Right cardiac atrium (tissue), 5 donors: ENCODE measurements around the gene C10orf71. TPM values are rescaled to one million over a fixed set of nuclear protein-coding genes. Genes with fewer than 3 reads are reported as not detected.

Experiments
- ATAC-seq, 2 donors: fragments of 200-7000 bp; cut with Tn5 transposase; one replicate each; pipeline versions ENCODE4 v1.8.0 to v1.9.1; 2020; ENCODE audit warnings: moderate library complexity in 2 of 2, mild to moderate bottlenecking in 1 of 2
- DNase-seq, 3 donors: peaks; one replicate each; pipeline ENCODE4 v3.0.0-alpha.2; 2020
- H3K27ac ChIP-seq: one replicate; pipeline ENCODE4 v1.5.1; 2013; ENCODE audit warnings: mild to moderate bottlenecking, low read length, control low read depth, moderate library complexity
- H3K27me3 ChIP-seq: one replicate; pipeline ENCODE4 v1.6.1; 2013; ENCODE audit not compliant: control insufficient read depth, insufficient read depth
- H3K4me1 ChIP-seq: one replicate; pipeline ENCODE4 v1.6.1; 2013; ENCODE audit warnings: low read length; ENCODE audit not compliant: control insufficient read depth, insufficient read depth
- H3K4me3 ChIP-seq: one replicate; pipeline ENCODE4 v1.5.1; 2013; ENCODE audit warnings: low read length, control low read depth
- H3K9me3 ChIP-seq: one replicate; pipeline ENCODE4 v1.6.1; 2013; ENCODE audit warnings: low read length; ENCODE audit not compliant: control insufficient read depth
- WGBS: extraction: QIAGEN DNeasy Blood & Tissue Kit; methylation state at CpG from one replicate; pipeline ENCODE4 v1.1.7; 2013; 5-methylcytosine and 5-hydroxymethylcytosine counted together
- intact Hi-C, 4 donors: fragments of 100-400 bp; cut with DNase I; formaldehyde crosslinking; loops; one replicate each; pipeline versions ENCODE4 v1.11.0 to v1.14.0; 2022 to 2023
- polyA plus RNA-seq: library from polyadenylated mRNA; stranded (reverse); fragments of 200-250 nt; gene quantifications from one replicate; pipeline ENCODE4 v1.2.3, GENCODE V29; 2013
- total RNA-seq, 4 donors: library from RNA; stranded (reverse); fragmentation: NEBNext Ultra II Directional; extraction: Animal tissue kit (Norgen Biotek cat#: 25700); gene quantifications; one replicate each; pipeline ENCODE4 v1.2.1, GENCODE V29; 2021
- donor health status: healthy with polysubstance abuse.
- donor health status: DM: no; HTN: yes; CAD: no.
- donor health status: DM: no; HTN: no; CAD: no.
- donor health status: DM: no; HTN: yes; CAD: no; lungs with severe emphysema.
- donor health status: DM: yes; HTN: yes; CAD: no.

The C10orf71 gene
- total and polyA plus RNA-seq, 5 donors = 27.8 to 98.9 (median 72.2) TPM

DNA sequence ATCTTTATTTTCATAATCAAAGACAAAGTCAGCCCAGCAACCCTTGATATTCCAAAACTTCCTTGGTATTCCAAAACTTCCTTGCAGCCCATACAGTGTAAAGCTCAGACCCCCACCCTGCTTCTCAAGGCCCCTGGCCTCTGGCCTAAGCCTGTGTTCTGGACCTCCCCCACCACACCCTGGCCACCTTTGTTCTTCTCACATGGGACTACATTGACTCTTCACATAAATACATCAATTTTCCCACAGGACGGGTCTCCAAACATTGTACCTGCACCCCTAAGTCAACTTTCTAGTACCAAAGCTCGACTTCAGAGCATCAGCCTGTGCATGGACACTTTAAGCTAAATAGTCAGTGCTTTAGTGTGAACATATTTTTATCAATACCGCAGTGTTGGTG lies 56.3 kb downstream of the C10orf71 start:
- intact Hi-C loops = no loop called here
- Histone ChIP-seq H3K9me3 (no peaks in the 10 kb centered on the region), H3K4me1 (peaks cover 3% of the 10 kb centered on the region), H3K27me3 (no peaks in the 10 kb centered on the region), H3K4me3 (no peak overlapping the region), H3K27ac (no peak overlapping the region)
- ATAC-seq (no peak), DNase-seq (no peak)
- WGBS = 83% methylated on average over 3 of the region's 3 CpGs

DNA sequence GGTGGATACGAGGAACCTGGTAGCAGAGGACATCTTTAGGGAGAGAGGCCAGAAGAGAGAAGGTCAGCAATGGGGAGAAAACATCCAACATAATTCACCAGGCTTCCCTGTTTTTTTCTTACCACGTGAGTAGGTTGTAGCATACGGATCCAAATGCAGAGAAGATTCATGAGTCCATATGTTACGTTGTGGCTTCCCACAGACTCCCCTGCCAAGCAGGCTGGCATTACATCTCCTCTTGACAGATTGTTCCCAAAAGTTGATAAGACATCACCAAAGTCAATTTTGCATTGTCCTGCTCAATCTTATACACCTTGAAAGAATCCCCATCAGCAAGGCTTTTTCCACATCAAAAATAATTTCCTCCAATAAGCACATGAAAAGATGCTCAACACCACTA lies 57.2 kb downstream of the C10orf71 start:
- WGBS = 90% methylated on average over 4 of the region's 4 CpGs
- Histone ChIP-seq H3K4me1 (peaks cover 6% of the 10 kb centered on the region), H3K27me3 (no peaks in the 10 kb centered on the region), H3K9me3 (no peaks in the 10 kb centered on the region), H3K27ac (no peak overlapping the region), H3K4me3 (no peak overlapping the region)
- ATAC-seq (no peak), DNase-seq (no peak)
- intact Hi-C loops = no loop called here

DNA sequence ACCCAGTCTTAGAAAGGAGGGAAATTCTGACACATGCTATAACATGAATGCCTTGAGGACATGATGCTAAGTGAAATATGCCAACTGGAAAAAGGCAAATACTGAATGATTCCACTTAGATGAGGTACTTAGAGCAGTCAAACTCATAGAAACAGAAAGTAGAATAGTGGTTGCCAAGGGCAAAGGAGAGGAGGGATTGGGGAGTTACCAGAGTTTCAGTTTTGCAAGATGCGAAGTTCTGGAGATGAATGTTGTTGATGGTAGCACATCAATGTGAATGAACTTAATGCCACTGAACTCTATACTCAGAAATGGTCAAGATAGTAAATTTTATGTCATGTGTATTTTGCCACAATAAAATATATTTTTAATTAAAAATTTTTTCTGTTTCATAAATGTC lies 58.0 kb downstream of the C10orf71 start:
- Histone ChIP-seq H3K4me1 (peaks cover 6% of the 10 kb centered on the region), H3K27ac (no peak overlapping the region), H3K4me3 (no peak overlapping the region), H3K27me3 (no peaks in the 10 kb centered on the region), H3K9me3 (no peaks in the 10 kb centered on the region)
- no peak for ATAC-seq
- WGBS = 91% methylated on average over 1 of the region's 1 CpG
- intact Hi-C loops = no loop called here
- DNase-seq = no peak

DNA sequence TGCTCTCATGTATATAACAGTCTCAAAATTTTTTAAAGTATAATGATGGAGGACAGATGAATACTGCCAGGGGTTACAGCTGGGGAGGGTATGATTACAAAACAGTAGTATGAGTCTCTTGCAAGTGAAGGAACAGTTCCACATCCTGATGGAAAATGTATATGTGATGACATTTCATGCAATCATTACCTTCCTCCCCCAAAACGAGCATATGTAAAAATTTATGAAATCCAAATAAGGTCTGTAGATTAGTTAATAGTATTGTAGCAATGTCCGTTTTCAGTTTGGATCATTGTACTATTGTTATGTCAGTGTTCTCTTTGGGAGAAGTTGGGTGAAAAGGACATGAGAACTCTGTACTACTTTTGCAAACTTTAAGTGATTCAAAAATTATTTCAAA lies 58.9 kb downstream of the C10orf71 start:
- DNase-seq = no peak
- intact Hi-C loops = no loop called here
- Histone ChIP-seq H3K27ac (no peak overlapping the region), H3K9me3 (no peaks in the 10 kb centered on the region), H3K4me1 (peaks cover 6% of the 10 kb centered on the region), H3K4me3 (no peak overlapping the region), H3K27me3 (no peaks in the 10 kb centered on the region)
- 63% methylated on average over 2 of the region's 2 CpGs for WGBS
- ATAC-seq = no peak

DNA sequence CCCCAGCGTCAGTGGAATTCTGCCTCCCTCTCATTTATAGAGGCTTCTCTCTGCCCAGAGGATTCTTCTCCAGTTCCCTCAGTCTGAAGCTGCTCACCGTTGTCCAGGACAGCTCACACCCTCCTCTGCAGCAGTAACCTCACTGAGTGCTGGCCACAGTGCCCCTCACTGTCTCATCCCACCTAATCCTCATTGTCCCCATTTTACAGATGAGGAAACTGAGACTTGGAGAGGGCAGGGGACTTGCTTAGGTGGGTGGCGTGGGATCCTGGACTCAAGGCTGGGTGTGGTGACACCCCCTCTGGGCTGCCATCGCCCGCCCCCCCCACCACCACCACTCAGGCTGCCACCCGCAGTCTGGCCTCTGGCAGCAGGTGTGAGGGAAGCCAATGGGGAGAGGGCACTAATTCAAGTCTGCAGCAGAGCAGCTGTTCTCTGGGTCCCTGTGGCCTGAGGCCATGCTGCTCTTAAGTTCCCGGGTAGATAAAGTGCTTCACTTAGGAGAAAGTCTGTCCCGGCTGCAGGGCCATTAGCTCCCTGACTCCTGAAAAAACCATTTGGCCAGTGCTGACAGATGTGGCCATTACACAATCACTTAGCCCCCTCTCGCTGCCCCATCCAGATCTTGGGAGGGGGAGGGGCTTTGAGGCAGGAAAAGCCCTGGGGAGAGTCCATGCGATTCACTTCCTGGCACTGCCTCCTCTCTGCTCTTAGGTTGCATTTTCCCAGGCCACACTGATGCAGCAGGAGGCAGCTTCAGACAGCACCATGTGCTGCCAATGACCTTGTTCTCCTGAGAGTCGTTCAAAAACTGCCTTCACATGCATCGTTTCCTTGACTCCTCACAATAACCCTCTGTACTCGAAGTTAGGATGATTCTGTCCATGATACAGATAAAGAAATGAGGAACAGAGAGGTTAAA lies 60.6 kb downstream of the C10orf71 start:
- DNase-seq = peak in 1 of 3 donors; percentile 39
- no peak overlapping the region for H3K4me3 ChIP-seq
- no peaks in the 10 kb centered on the region for H3K9me3 ChIP-seq
- WGBS = 39% methylated on average over 13 of the region's 13 CpGs
- intact Hi-C loops = no loop called here
- no peaks in the 10 kb centered on the region for H3K27me3 ChIP-seq
- peak overlapping the region; percentile 32 for H3K27ac ChIP-seq
- peak; percentile 36 to 49 for ATAC-seq
- peaks cover 6% of the 10 kb centered on the region for H3K4me1 ChIP-seq

DNA sequence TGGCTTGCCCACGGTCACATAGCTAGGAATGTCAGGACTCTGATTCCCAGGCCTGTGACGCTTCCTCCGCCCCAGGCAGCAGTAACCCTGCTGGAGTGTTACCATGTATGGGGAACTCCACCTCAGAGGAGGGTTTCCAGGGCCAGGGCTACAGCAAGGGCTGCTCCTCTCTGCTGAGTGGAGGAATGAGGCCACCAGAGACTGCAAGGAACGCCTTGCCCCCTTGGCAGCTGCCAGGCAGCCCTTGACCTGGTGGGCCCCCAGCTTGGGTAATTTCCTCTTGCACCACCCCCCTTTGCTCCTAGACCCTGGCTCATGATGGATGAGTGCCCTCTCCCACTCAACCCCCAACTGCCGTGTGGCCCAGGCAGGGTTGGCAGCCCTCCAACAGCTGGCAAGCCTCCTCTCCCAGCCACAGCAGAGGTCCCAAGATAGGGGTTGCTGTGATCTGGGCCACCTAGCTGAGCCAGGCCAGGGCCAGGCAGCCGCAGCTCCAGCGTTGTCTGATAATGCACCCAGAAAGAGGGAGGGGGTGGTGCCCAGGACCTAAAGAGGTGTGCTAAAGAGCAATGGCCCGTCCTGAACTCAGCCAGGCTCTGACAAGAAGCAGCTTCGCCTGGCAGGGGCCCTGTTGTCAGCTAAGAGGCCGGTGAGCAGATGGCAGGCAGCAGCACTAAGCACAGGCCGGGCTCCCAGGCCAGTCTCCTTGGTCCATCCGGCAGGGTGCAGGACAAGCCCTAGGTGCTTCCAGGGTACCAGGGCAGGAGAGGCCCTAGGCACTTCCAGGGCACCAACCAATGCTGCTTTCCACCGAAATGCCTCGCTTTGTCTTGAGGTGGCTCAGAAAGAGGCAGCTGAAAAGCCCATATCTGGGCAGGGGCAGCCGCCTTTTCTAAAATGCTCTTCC lies 61.6 kb downstream of the C10orf71 start:
- Histone ChIP-seq H3K27ac (peak overlapping the region; percentile 32), H3K4me1 (peaks cover 6% of the 10 kb centered on the region), H3K27me3 (no peaks in the 10 kb centered on the region), H3K9me3 (no peaks in the 10 kb centered on the region), H3K4me3 (no peak overlapping the region)
- peak; percentile 75 to 77 for ATAC-seq
- intact Hi-C loops = no loop called here
- WGBS = 50% methylated on average over 15 of the region's 15 CpGs
- DNase-seq = peak; percentile 35 to 80 (median 66)

DNA sequence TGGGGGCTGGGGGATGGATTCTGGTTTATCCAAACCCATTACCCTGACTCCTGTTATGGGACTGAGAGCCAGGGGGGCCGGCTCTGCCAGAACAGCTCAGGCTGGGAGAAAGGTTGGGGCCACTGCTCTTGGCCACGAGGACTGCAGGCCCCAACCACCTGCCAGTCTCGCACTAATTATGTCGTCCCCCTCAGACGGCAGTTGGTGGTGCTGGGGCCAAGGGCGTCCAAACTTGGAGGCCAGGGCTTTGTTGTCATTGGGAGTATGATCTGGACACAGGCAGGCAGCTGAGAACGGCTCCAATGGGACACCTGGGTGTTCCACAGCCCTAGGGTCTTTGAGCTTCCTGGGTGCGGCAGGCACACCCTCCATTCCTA lies 62.2 kb downstream of the C10orf71 start:
- no peaks in the 10 kb centered on the region for H3K27me3 ChIP-seq
- DNase-seq (peak in 1 of 3 donors; percentile 38), ATAC-seq (no peak)
- H3K4me1 ChIP-seq = peaks cover 6% of the 10 kb centered on the region
- H3K9me3 ChIP-seq = no peaks in the 10 kb centered on the region
- no peak overlapping the region for H3K27ac ChIP-seq
- H3K4me3 ChIP-seq = no peak overlapping the region
- intact Hi-C loops = no loop called here
- 81% methylated on average over 8 of the region's 8 CpGs for WGBS

DNA sequence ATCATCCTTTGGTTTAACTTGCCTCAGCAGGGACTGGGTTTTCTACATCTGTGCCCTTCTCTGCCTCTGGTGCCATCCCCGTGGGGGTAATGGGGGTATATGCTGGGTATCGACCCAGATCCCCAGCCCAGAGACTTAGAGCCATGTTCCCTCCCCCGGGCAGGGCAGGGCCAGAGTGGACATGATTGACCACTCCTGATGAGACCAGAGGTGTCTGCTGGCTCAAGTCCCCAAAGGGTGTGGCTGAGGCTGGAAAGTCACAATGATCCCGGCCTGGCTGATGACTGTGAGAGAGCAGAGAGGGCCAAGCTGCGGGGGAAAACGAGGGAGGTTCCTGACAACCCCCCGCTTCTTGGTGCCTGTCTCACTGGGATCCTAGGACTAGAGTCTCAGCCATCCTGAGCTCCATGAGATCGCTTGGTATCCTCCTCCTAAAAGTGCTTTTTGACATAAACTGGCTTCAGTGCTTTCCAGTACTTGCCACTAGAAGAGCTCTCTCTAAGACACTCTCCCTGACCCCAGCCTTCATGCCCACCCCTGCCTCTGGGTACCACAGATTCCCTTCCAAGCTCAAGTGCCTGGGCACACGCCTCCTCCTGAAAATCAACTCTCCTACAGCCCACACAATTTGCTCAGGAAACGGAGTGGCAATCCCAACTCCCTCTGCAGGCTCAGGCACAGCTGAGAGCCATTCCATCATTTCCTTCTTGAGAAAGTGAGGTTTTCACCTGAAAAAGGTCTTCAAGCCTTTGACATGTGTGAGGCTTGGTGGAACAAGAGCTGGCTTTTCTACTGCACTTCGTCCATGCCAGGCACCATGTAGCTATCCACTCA lies 63.0 kb downstream of the C10orf71 start:
- H3K27ac ChIP-seq = no peak overlapping the region
- H3K27me3 ChIP-seq = no peaks in the 10 kb centered on the region
- peaks cover 6% of the 10 kb centered on the region for H3K4me1 ChIP-seq
- no peak overlapping the region for H3K4me3 ChIP-seq
- 74% methylated on average over 11 of the region's 11 CpGs for WGBS
- intact Hi-C loops = no loop called here
- peak in 1 of 2 donors; percentile 31 for ATAC-seq
- DNase-seq = peak in 1 of 3 donors; percentile 48
- H3K9me3 ChIP-seq = no peaks in the 10 kb centered on the region

DNA sequence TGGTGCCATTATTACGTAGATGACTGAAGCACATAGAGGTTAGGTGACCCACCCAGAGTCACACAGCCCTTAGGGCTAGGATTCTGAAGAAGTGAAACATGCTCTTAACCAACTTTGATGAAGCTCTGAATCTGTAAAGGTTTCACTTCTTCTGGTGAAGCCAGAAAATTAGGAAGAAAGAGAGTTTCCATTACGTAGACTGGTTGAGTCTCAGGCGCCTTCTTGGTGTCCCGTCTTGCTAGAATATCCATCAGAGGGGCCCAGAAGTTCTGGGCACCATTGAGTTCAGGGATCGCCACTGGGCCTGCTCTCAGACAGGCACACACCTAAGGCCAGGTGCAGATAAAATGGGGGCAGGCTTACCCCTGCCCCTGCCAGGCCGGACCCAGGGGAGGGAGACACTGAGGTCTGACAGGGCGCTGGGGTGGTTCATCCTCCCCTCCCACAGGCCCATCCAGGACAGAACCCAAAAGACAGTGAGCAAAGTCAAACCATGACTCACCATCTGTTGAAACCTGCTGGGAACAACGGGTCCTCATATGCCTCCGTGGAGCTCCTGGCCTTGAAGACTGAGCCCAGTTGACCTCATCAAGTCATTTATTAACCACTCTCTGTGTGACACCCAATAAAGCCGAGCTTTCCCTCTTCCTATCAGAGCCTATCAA lies 63.8 kb downstream of the C10orf71 start:
- intact Hi-C loops = no loop called here
- no peak for DNase-seq
- 88% methylated on average over 10 of the region's 10 CpGs for WGBS

DNA sequence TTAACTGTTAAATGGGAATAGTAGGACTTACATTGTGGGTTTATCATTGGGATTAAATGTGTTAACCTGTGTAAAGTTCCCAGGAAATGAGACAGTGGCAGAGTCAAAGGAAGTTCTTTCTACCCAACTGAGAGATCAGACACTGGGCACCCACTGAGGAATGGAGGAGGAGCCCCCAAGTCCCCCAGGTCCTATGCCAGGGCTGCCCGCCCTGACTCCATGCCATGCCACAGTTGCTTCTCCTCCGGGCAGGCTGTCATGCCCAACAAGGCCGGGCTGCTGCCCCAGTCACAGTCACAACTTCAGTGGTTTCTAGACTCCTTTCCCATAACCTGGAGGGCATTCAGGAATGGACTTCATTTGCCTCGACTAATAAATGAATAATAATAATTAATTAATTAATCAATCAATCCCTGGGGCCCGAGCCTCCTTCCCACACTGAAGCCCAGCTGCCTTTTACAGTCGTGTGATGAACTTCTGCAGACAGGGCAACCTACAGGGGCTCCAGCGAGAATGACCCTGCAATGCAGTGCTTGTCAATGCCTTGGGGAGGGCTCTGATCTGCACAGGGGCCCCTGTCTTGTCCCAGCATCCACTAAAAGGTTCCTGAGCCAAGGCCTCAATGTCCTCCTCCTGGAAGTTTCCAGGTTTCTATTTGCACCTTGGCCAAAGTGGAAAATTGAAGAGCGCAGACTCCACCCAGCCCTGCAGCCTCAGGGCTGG lies 64.5 kb downstream of the C10orf71 start:
- Histone ChIP-seq H3K27me3 (no peaks in the 10 kb centered on the region), H3K27ac (no peak overlapping the region), H3K4me3 (no peak overlapping the region), H3K4me1 (peaks cover 6% of the 10 kb centered on the region), H3K9me3 (no peaks in the 10 kb centered on the region)
- DNase-seq (peak in 1 of 3 donors; percentile 25), ATAC-seq (no peak)
- WGBS = 87% methylated on average over 8 of the region's 8 CpGs
- intact Hi-C loops = no loop called here

More for the DNA sequence above, 63.8 kb downstream of the C10orf71 start:
- no peak overlapping the region for H3K4me3 ChIP-seq
- no peaks in the 10 kb centered on the region for H3K27me3 ChIP-seq
- H3K4me1 ChIP-seq = peaks cover 6% of the 10 kb centered on the region
- H3K9me3 ChIP-seq = no peaks in the 10 kb centered on the region
- no peak for ATAC-seq
- no peak overlapping the region for H3K27ac ChIP-seq
